HEK293T (cell line): ENCODE data around the gene PIM1.

Source experiments
- CTCF ChIA-PET: fragments of 350-600 bp; formaldehyde crosslinking; extraction: SDS; loops from one replicate; lab custom pipeline; 2021; ENCODE audit warnings: antibody characterized with exemption, inconsistent platforms; lab: Yijun Ruan, JAX
- POLR2A ChIA-PET: fragments of 350-600 bp; formaldehyde crosslinking; extraction: SDS; loops from one replicate; lab custom pipeline; 2020; ENCODE audit warnings: antibody characterized with exemption, inconsistent platforms; lab: Yijun Ruan, JAX
- DNase-seq: peaks from one replicate; pipeline ENCODE4 v3.0.0; 2012; ENCODE audit warnings: mixed read lengths; ENCODE audit errors: extremely low spot score
- ARNT ChIP-seq: fragments of 450-650 bp; IDR thresholded peaks from 2 replicates; pipeline ENCODE4 v1.6.1; 2017; ENCODE audit warnings: mild to moderate bottlenecking
- BHLHE40 ChIP-seq: fragments of 450-650 bp; IDR thresholded peaks from 2 replicates; pipeline ENCODE4 v1.6.1; 2016; ENCODE audit warnings: mild to moderate bottlenecking, moderate library complexity, borderline replicate concordance
- CTBP1 ChIP-seq: fragments of 450-650 bp; IDR thresholded peaks from 2 replicates; pipeline ENCODE4 v1.6.1; 2016; ENCODE audit warnings: borderline replicate concordance
- ELF4 ChIP-seq: fragments of 450-650 bp; IDR thresholded peaks from 2 replicates; pipeline ENCODE4 v1.6.1; 2017; ENCODE audit warnings: antibody characterized with exemption
- FOXA1 ChIP-seq: fragments of 450-650 bp; IDR thresholded peaks from 2 replicates; pipeline ENCODE4 v1.6.1; 2016; ENCODE audit warnings: mild to moderate bottlenecking
- FOXK2 ChIP-seq: fragments of 450-650 bp; IDR thresholded peaks from 2 replicates; pipeline ENCODE4 v1.6.1; 2016; ENCODE audit warnings: mild to moderate bottlenecking
- FOXM1 ChIP-seq: fragments of 450-650 bp; IDR thresholded peaks from 2 replicates; pipeline ENCODE4 v1.6.1; 2017; ENCODE audit warnings: mild to moderate bottlenecking, borderline replicate concordance
- HDGF ChIP-seq: fragments of 450-650 bp; IDR thresholded peaks from 2 replicates; pipeline ENCODE4 v1.6.1; 2017; ENCODE audit warnings: antibody characterized with exemption, borderline replicate concordance
- L3MBTL2 ChIP-seq: fragments of 450-650 bp; conservative IDR thresholded peaks from 2 replicates; pipeline ENCODE4 v1.6.1; 2016; ENCODE audit warnings: mild to moderate bottlenecking
- LEF1 ChIP-seq: fragments of 450-650 bp; IDR thresholded peaks from 2 replicates; pipeline ENCODE4 v1.6.1; 2017; ENCODE audit warnings: mild to moderate bottlenecking, borderline replicate concordance
- NFRKB ChIP-seq: fragments of 450-650 bp; IDR thresholded peaks from 2 replicates; pipeline ENCODE4 v1.6.1; 2016; ENCODE audit warnings: mild to moderate bottlenecking, moderate library complexity
- PKNOX1 ChIP-seq: fragments of 450-650 bp; IDR thresholded peaks from 2 replicates; pipeline ENCODE4 v1.6.1; 2016
- SP1 ChIP-seq: fragments of 450-650 bp; IDR thresholded peaks from 2 replicates; pipeline ENCODE4 v1.6.1; 2017
- SUZ12 ChIP-seq: fragments of 450-650 bp; IDR thresholded peaks from 2 replicates; pipeline ENCODE4 v1.6.1; 2016; ENCODE audit warnings: mild to moderate bottlenecking
- TARDBP ChIP-seq: fragments of 450-650 bp; IDR thresholded peaks from 2 replicates; pipeline ENCODE4 v1.6.1; 2016
- ZNF384 ChIP-seq: fragments of 450-650 bp; IDR thresholded peaks from 2 replicates; pipeline ENCODE4 v1.6.1; 2016

Gene PIM1

GRCh38 chr6:37205997-37206340 lies 36.0 kb downstream of the PIM1 start:
- CTCF ChIA-PET = interaction anchor here (0.6 to 1.1 kb wide), 2 partner anchors 28 to 188 kb away, joined by 3 read pairs; no protein-coding TSS in a partner anchor
- POLR2A ChIA-PET = interaction anchor here (1.0 kb wide), 1 partner anchor 13 kb away, joined by 3 read pairs; no protein-coding TSS in a partner anchor
- TF ChIP-seq PKNOX1 (no peak), L3MBTL2 (no peak), ELF4 (no peak), CTBP1 (no peak), LEF1 (no peak), TARDBP (no peak), ZNF384 (no peak), HDGF (no peak), FOXK2 (no peak), BHLHE40 (no peak), FOXA1 (no peak), ARNT (no peak), SUZ12 (no peak), NFRKB (no peak), FOXM1 (no peak), SP1 (no peak)
- DNase-seq = no peak

- ChIA-PET POLR2A (no interaction called here), CTCF (interaction anchor here (2.3 kb wide), 1 partner anchor 19 kb away, joined by 6 read pairs; no protein-coding TSS in a partner anchor)
- DNase-seq = no peak
- TF ChIP-seq PKNOX1 (no peak), FOXM1 (no peak), ELF4 (no peak), NFRKB (no peak), LEF1 (no peak), ARNT (no peak), ZNF384 (no peak)
Measured at GRCh38 chr6:37206622-37207021, 36.7 kb downstream of the PIM1 start.

GRCh38 chr6:37207903-37208456 lies 38.0 kb downstream of the PIM1 start:
- ChIA-PET POLR2A (interaction anchor here (1.7 kb wide), 1 partner anchor 192 kb away, joined by 3 read pairs; no protein-coding TSS in a partner anchor), CTCF (interaction anchor here (1.0 to 3.9 kb wide), 8 partner anchors 12 to 189 kb away, joined by 3 to 47 read pairs (median 5); no protein-coding TSS in a partner anchor)
- DNase-seq = peak; percentile 82
- TF ChIP-seq FOXM1 (no peak), PKNOX1 (no peak), ARNT (no peak), FOXA1 (no peak), ZNF384 (no peak), LEF1 (no peak), L3MBTL2 (no peak), ELF4 (no peak), BHLHE40 (no peak), HDGF (no peak), NFRKB (no peak), SUZ12 (no peak), FOXK2 (no peak), TARDBP (no peak), CTBP1 (no peak), SP1 (no peak)

- DNase-seq = no peak
- TF ChIP-seq LEF1 (no peak), ELF4 (no peak), FOXA1 (no peak), SUZ12 (no peak), ZNF384 (no peak), FOXM1 (no peak), FOXK2 (no peak)
- POLR2A ChIA-PET = interaction anchor here (0.6 to 1.7 kb wide), 2 partner anchors 13 to 193 kb away, joined by 3 read pairs; no protein-coding TSS in a partner anchor
- CTCF ChIA-PET = interaction anchor here (0.6 to 3.9 kb wide), 11 partner anchors 9 to 223 kb away, joined by 3 to 47 read pairs (median 4); partner anchors contain the start of gene MTCH1
Measured at GRCh38 chr6:37208793-37209192, 38.8 kb downstream of the PIM1 start.

GRCh38 chr6:37209461-37210205 lies 39.7 kb downstream of the PIM1 start:
- POLR2A ChIA-PET = interaction anchor here (0.6 to 1.7 kb wide), 4 partner anchors 12 to 194 kb away, joined by 3 to 4 read pairs (median 3); partner anchors contain the start of gene PIM1
- no peak for DNase-seq
- TF ChIP-seq HDGF (no peak), NFRKB (no peak), PKNOX1 (no peak), FOXK2 (no peak), FOXA1 (no peak), TARDBP (no peak), FOXM1 (no peak), ELF4 (no peak), ZNF384 (no peak), LEF1 (no peak), BHLHE40 (no peak), CTBP1 (no peak), SP1 (no peak), ARNT (no peak), SUZ12 (no peak), L3MBTL2 (no peak)
- CTCF ChIA-PET = interaction anchor here (0.5 to 3.9 kb wide), 32 partner anchors 10 to 451 kb away, joined by 3 to 47 read pairs (median 4); partner anchors contain the start of genes MTCH1 and PIM1
